WTC11 (cell line): ENCODE results near the gene ZFPM1. TPM values are rescaled to one million over a fixed set of nuclear protein-coding genes. Genes with fewer than 3 reads are reported as not detected.

Source experiments
- ATAC-seq: fragments of 200-7000 bp; cut with Tn5 transposase; 2 replicates; pipeline ENCODE4 v1.10.0; 2021; ENCODE audit warnings: mild to moderate bottlenecking, moderate library complexity
- CTCF ChIA-PET: fragments of 300-600 bp; sonication (Branson Sonifier 250); formaldehyde crosslinking; loops from one replicate; lab custom pipeline; 2021; ENCODE audit warnings: antibody characterized with exemption; lab: Charles Lee
- POLR2A ChIA-PET: fragments of 350-600 bp; sonication (Branson Sonifier 250); formaldehyde crosslinking; loops from one replicate; lab custom pipeline; 2021; ENCODE audit warnings: antibody characterized with exemption; lab: Charles Lee
- DNase-seq: peaks from one replicate; pipeline ENCODE4 v3.0.0; 2021; ENCODE audit warnings: low spot score
- H3K27ac Mint-ChIP-seq: 2 replicates; pipeline ENCODE4 v1.8.0; 2021; ENCODE audit warnings: mixed read lengths
- H3K27me3 Mint-ChIP-seq: 2 replicates; pipeline ENCODE4 v1.8.0; 2021; ENCODE audit warnings: low read depth, mild to moderate bottlenecking, moderate library complexity, mixed read lengths
- H3K36me3 Mint-ChIP-seq: 2 replicates; pipeline ENCODE4 v1.8.0; 2021; ENCODE audit warnings: mixed read lengths
- H3K4me1 Mint-ChIP-seq: 2 replicates; pipeline ENCODE4 v1.8.0; 2022; ENCODE audit warnings: mixed read lengths
- H3K4me3 Mint-ChIP-seq: 2 replicates; pipeline ENCODE4 v1.8.0; 2021; ENCODE audit warnings: mild to moderate bottlenecking, moderate library complexity, mixed read lengths
- H3K9me3 Mint-ChIP-seq: 2 replicates; pipeline ENCODE4 v1.8.0; 2021; ENCODE audit warnings: mixed read lengths
- CBFB ChIP-seq: sonication (generic); formaldehyde crosslinking; IDR thresholded peaks from 2 replicates; pipeline ENCODE4 v1.8.1; 2022; ENCODE audit warnings: mild to moderate bottlenecking, low read depth, missing genetic modification reagents
- CTCF ChIP-seq: fragments of 200-600 bp; IDR thresholded peaks from 2 replicates; pipeline ENCODE4 v1.8.0; 2022; ENCODE audit warnings: antibody characterized with exemption
- ETV6 ChIP-seq: sonication (generic); formaldehyde crosslinking; IDR thresholded peaks from 2 replicates; pipeline ENCODE4 v1.8.1; 2022; ENCODE audit warnings: mild to moderate bottlenecking, missing genetic modification reagents
- IRF2 ChIP-seq: sonication (generic); formaldehyde crosslinking; IDR thresholded peaks from 2 replicates; pipeline ENCODE4 v1.8.0; 2022; ENCODE audit warnings: low read depth, missing genetic modification reagents, borderline replicate concordance
- JUN ChIP-seq: sonication (generic); formaldehyde crosslinking; IDR thresholded peaks from 2 replicates; pipeline ENCODE4 v1.8.0; 2023; ENCODE audit warnings: mild to moderate bottlenecking, missing genetic modification reagents
- MXD4 ChIP-seq: fragments of 250-450 bp; sonication (Bioruptor Pico); IDR thresholded peaks from 2 replicates; pipeline ENCODE4 v1.8.0; 2021; ENCODE audit warnings: mild to moderate bottlenecking, moderate library complexity, borderline replicate concordance
- NFE2L1 ChIP-seq: sonication (generic); formaldehyde crosslinking; IDR thresholded peaks from 2 replicates; pipeline ENCODE4 v1.8.1; 2023; ENCODE audit warnings: missing genetic modification reagents
- NR2C2 ChIP-seq: sonication (generic); formaldehyde crosslinking; IDR thresholded peaks from 2 replicates; pipeline ENCODE4 v1.8.0; 2022; ENCODE audit warnings: mild to moderate bottlenecking, missing genetic modification reagents
- SMAD3 ChIP-seq: sonication (generic); formaldehyde crosslinking; IDR thresholded peaks from 2 replicates; pipeline ENCODE4 v1.8.0; 2022; ENCODE audit warnings: missing genetic modification reagents, mild to moderate bottlenecking, borderline replicate concordance
- ZNF138 ChIP-seq: sonication (generic); formaldehyde crosslinking; conservative IDR thresholded peaks from 2 replicates; pipeline ENCODE4 v1.8.1; 2022; ENCODE audit warnings: mild to moderate bottlenecking, moderate library complexity, missing genetic modification reagents
- ZNF281 ChIP-seq: sonication (generic); formaldehyde crosslinking; IDR thresholded peaks from 2 replicates; pipeline ENCODE4 v1.8.0; 2023; ENCODE audit warnings: mild to moderate bottlenecking, missing genetic modification reagents
- ZNF416 ChIP-seq: fragments of 250-450 bp; sonication (Bioruptor Pico); IDR thresholded peaks from 2 replicates; pipeline ENCODE4 v1.9.0; 2021; ENCODE audit warnings: mild to moderate bottlenecking, inconsistent platforms
- total RNA-seq: library from RNA; stranded (reverse); gene quantifications from 3 replicates; pipeline ENCODE4 v1.2.3, GENCODE V29; 2021
- TF ChIP-seq, protein P1 (sequence below): sonication (generic); formaldehyde crosslinking; IDR thresholded peaks from 2 replicates; pipeline ENCODE4 v1.8.1; 2023; ENCODE audit warnings: mild to moderate bottlenecking, missing genetic modification reagents, moderate library complexity
- TF ChIP-seq, protein P2 (sequence below): sonication (generic); formaldehyde crosslinking; IDR thresholded peaks from 2 replicates; pipeline ENCODE4 v1.8.1; 2023; ENCODE audit warnings: mild to moderate bottlenecking, missing genetic modification reagents
- TF ChIP-seq, protein P3 (sequence below): sonication (generic); formaldehyde crosslinking; conservative IDR thresholded peaks from 2 replicates; pipeline ENCODE4 v1.8.1; 2023; ENCODE audit warnings: mild to moderate bottlenecking, low read depth, missing genetic modification reagents, moderate library complexity
- TF ChIP-seq, protein P4 (sequence below): sonication (generic); formaldehyde crosslinking; IDR thresholded peaks from 2 replicates; pipeline ENCODE4 v1.8.0; 2023; ENCODE audit warnings: missing genetic modification reagents, mild to moderate bottlenecking, borderline replicate concordance
- TF ChIP-seq, protein P5 (sequence below): fragments of 250-450 bp; sonication (Bioruptor Pico); IDR thresholded peaks from 2 replicates; pipeline ENCODE4 v1.9.0; 2021; ENCODE audit warnings: moderate library complexity, mild to moderate bottlenecking, inconsistent platforms, borderline replicate concordance

The ZFPM1 gene
- total RNA-seq, 1 experiment from 2014 or later: 9.3 TPM

- H3K4me3 Mint-ChIP-seq: peak overlapping the region; percentile 67
- ATAC-seq: peak; percentile 84
- DNase-seq: peak; percentile 99
- H3K4me1 Mint-ChIP-seq: peaks cover 8% of the 10 kb centered on the region
- POLR2A ChIA-PET: interaction anchor here (1.0 kb wide), 1 partner anchor 9 kb away, joined by 3 read pairs; no protein-coding TSS in a partner anchor
- CTCF ChIA-PET: interaction anchor here (0.6 to 1.9 kb wide), 13 partner anchors 9 to 181 kb away, joined by 3 to 13 read pairs (median 4); no protein-coding TSS in a partner anchor
- no peaks in the 10 kb centered on the region for H3K9me3 Mint-ChIP-seq
- H3K27me3 Mint-ChIP-seq: peaks cover 60% of the 10 kb centered on the region
- H3K36me3 Mint-ChIP-seq: no peaks in the 10 kb centered on the region
- no peak overlapping the region for H3K27ac Mint-ChIP-seq
- TF ChIP-seq CBFB (CRISPR knock-in tag) (peak; percentile 70; the same call in 1 of the 2 replicates), NFE2L1 (peak; percentile 96), ZNF281 (CRISPR knock-in tag) (peak; percentile 97), JUN (CRISPR knock-in tag) (0 out of 2 replicates have a peak, but pooled peaks have one; percentile 60), ZNF138 (CRISPR knock-in tag) (no peak; the same call in 1 of the 2 replicates), ETV6 (peak; percentile 98), SMAD3 (peak; percentile 95), IRF2 (peak; percentile 87), ZNF416 (no peak), CTCF (no peak), NR2C2 (CRISPR knock-in tag) (peak; percentile 64; the same call in 1 of the 2 replicates), MXD4 (no peak)
- TF ChIP-seq, protein P1, sequence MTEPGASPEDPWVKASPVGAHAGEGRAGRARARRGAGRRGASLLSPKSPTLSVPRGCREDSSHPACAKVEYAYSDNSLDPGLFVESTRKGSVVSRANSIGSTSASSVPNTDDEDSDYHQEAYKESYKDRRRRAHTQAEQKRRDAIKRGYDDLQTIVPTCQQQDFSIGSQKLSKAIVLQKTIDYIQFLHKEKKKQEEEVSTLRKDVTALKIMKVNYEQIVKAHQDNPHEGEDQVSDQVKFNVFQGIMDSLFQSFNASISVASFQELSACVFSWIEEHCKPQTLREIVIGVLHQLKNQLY (CRISPR knock-in tag): 0 out of 2 replicates have a peak, but pooled peaks have one; percentile 49
- TF ChIP-seq, protein P2, sequence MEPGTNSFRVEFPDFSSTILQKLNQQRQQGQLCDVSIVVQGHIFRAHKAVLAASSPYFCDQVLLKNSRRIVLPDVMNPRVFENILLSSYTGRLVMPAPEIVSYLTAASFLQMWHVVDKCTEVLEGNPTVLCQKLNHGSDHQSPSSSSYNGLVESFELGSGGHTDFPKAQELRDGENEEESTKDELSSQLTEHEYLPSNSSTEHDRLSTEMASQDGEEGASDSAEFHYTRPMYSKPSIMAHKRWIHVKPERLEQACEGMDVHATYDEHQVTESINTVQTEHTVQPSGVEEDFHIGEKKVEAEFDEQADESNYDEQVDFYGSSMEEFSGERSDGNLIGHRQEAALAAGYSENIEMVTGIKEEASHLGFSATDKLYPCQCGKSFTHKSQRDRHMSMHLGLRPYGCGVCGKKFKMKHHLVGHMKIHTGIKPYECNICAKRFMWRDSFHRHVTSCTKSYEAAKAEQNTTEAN (CRISPR knock-in tag): peak; percentile 96
- TF ChIP-seq, protein P3, sequence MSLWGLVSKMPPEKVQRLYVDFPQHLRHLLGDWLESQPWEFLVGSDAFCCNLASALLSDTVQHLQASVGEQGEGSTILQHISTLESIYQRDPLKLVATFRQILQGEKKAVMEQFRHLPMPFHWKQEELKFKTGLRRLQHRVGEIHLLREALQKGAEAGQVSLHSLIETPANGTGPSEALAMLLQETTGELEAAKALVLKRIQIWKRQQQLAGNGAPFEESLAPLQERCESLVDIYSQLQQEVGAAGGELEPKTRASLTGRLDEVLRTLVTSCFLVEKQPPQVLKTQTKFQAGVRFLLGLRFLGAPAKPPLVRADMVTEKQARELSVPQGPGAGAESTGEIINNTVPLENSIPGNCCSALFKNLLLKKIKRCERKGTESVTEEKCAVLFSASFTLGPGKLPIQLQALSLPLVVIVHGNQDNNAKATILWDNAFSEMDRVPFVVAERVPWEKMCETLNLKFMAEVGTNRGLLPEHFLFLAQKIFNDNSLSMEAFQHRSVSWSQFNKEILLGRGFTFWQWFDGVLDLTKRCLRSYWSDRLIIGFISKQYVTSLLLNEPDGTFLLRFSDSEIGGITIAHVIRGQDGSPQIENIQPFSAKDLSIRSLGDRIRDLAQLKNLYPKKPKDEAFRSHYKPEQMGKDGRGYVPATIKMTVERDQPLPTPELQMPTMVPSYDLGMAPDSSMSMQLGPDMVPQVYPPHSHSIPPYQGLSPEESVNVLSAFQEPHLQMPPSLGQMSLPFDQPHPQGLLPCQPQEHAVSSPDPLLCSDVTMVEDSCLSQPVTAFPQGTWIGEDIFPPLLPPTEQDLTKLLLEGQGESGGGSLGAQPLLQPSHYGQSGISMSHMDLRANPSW (CRISPR knock-in tag): no peak
- TF ChIP-seq, protein P4, sequence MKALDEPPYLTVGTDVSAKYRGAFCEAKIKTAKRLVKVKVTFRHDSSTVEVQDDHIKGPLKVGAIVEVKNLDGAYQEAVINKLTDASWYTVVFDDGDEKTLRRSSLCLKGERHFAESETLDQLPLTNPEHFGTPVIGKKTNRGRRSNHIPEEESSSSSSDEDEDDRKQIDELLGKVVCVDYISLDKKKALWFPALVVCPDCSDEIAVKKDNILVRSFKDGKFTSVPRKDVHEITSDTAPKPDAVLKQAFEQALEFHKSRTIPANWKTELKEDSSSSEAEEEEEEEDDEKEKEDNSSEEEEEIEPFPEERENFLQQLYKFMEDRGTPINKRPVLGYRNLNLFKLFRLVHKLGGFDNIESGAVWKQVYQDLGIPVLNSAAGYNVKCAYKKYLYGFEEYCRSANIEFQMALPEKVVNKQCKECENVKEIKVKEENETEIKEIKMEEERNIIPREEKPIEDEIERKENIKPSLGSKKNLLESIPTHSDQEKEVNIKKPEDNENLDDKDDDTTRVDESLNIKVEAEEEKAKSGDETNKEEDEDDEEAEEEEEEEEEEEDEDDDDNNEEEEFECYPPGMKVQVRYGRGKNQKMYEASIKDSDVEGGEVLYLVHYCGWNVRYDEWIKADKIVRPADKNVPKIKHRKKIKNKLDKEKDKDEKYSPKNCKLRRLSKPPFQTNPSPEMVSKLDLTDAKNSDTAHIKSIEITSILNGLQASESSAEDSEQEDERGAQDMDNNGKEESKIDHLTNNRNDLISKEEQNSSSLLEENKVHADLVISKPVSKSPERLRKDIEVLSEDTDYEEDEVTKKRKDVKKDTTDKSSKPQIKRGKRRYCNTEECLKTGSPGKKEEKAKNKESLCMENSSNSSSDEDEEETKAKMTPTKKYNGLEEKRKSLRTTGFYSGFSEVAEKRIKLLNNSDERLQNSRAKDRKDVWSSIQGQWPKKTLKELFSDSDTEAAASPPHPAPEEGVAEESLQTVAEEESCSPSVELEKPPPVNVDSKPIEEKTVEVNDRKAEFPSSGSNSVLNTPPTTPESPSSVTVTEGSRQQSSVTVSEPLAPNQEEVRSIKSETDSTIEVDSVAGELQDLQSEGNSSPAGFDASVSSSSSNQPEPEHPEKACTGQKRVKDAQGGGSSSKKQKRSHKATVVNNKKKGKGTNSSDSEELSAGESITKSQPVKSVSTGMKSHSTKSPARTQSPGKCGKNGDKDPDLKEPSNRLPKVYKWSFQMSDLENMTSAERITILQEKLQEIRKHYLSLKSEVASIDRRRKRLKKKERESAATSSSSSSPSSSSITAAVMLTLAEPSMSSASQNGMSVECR (CRISPR knock-in tag): peak; percentile 95; the same call in 1 of the 2 replicates
- TF ChIP-seq, protein P5, sequence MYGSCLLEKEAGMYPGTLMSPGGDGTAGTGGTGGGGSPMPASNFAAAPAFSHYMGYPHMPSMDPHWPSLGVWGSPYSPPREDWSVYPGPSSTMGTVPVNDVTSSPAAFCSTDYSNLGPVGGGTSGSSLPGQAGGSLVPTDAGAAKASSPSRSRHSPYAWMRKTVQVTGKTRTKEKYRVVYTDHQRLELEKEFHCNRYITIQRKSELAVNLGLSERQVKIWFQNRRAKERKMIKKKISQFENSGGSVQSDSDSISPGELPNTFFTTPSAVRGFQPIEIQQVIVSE (CRISPR knock-in tag): no peak
Measured at GRCh38 chr16:88452482-88453216, 431 bp upstream of the ZFPM1 start.
